Stimulated activated naive B cell treated with anti-CD40 and anti-IgM and Interleukin-4, amounts not matched to agents 10 μg/mL and 1 μg/mL and 100 μg/mL, for 72 hours (primary cell): ENCODE data around the gene LBX1.

Source experiments
- ATAC-seq, 2 donors: fragments of 150-1000 bp; cut with Tn5 transposase; replicated peaks; 2 replicates each; pipeline ENCODE4 v1.10.0; 2021; ENCODE audit warnings: moderate library complexity in 1 of 2
- DNase-seq: peaks from one replicate; pipeline ENCODE4 v3.0.0; 2021
- H3K27ac Mint-ChIP-seq: one replicate; pipeline ENCODE4 v1.8.0; 2022; ENCODE audit warnings: mild to moderate bottlenecking, mixed read lengths
- H3K27me3 Mint-ChIP-seq, 2 donors: one replicate each; pipeline ENCODE4 v1.8.0; 2022; ENCODE audit warnings: mixed read lengths in 2 of 2
- H3K36me3 Mint-ChIP-seq, 2 donors: one replicate each; pipeline ENCODE4 v1.8.0; 2022; ENCODE audit warnings: mixed read lengths in 2 of 2, mild to moderate bottlenecking in 1 of 2
- H3K4me1 Mint-ChIP-seq, 2 donors: one replicate each; pipeline ENCODE4 v1.8.0; 2022; ENCODE audit warnings: mixed read lengths in 2 of 2, mild to moderate bottlenecking in 1 of 2
- H3K4me3 Mint-ChIP-seq, 2 donors: one replicate each; pipeline ENCODE4 v1.8.0; 2022; ENCODE audit warnings: mild to moderate bottlenecking in 2 of 2, mixed read lengths in 2 of 2, moderate library complexity in 1 of 2
- H3K9me3 Mint-ChIP-seq, 2 donors: one replicate each; pipeline ENCODE4 v1.8.0; 2022; ENCODE audit warnings: mixed read lengths in 2 of 2, mild to moderate bottlenecking in 1 of 2

LBX1 gene

DNA sequence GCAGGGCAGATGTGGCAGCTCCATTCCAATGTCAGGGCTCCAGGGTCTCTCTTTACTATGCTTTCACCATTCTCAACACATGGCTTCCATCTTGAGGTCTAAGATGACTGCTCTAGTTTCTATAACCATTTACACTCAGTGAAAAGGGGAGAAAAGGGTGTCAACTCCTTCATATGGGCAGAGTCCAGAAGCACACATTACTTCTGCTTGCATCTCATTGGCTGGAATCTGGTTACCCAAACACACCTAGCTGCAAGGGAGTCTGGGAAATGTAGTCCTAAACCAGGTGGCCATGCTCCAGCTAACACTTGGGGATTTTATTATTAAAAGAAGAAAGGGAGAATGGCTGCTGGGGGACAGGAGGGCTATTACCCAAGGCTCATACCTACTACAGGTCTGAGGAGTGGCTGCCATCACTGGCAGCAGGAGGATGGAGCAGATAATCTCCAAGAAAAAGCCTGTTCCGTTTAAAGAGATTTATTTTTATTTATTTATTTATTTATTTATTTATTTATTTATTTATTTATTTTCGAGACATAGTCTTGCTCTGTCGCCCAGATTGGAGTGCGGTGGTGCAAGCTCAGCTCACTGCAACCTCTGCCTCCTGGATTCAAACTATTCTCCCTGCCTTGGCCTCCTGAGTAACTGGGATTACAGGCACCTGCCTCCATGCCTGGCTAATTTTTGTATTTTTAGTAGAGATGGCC, 29.1 kb upstream of the LBX1 start:
- DNase-seq, result no peak
- Mint-ChIP-seq H3K36me3 (peaks cover 0 to 3% of the 10 kb centered on the region in 2 donors), H3K27me3 (peaks cover 63 to 78% of the 10 kb centered on the region in 2 donors), H3K4me3 (no peak overlapping the region), H3K4me1 (no peaks in the 10 kb centered on the region), H3K9me3 (peaks cover 0 to 3% of the 10 kb centered on the region in 2 donors), H3K27ac (no peak overlapping the region)
- peak; percentile 45 to 64 for ATAC-seq

DNA sequence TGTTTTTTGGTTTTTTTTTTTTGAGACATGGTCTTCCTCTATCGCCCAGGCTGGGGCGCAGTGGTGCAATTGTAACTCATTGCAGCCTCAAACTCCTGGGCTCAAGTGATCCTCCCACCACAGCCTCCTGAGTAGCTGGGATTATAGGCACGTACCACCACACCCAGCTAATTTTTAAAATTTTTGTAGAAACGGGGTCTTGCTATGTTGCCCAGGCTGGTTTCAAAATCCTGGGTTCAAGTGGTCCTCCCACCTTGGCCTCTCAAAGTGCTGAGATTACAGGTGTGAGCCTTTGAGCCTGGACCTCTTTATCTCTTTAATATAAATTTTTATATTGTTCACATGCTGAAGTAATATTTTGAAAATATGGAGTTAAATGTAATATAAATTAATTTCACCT, 28.2 kb upstream of the LBX1 start:
- no peak overlapping the region for H3K27ac Mint-ChIP-seq
- H3K27me3 Mint-ChIP-seq, result peaks cover 59 to 75% of the 10 kb centered on the region in 2 donors
- no peak overlapping the region for H3K4me3 Mint-ChIP-seq
- peaks cover 0 to 3% of the 10 kb centered on the region in 2 donors for H3K36me3 Mint-ChIP-seq
- H3K4me1 Mint-ChIP-seq, result no peaks in the 10 kb centered on the region
- peaks cover 0 to 3% of the 10 kb centered on the region in 2 donors for H3K9me3 Mint-ChIP-seq
- no peak for ATAC-seq
- no peak for DNase-seq

DNA sequence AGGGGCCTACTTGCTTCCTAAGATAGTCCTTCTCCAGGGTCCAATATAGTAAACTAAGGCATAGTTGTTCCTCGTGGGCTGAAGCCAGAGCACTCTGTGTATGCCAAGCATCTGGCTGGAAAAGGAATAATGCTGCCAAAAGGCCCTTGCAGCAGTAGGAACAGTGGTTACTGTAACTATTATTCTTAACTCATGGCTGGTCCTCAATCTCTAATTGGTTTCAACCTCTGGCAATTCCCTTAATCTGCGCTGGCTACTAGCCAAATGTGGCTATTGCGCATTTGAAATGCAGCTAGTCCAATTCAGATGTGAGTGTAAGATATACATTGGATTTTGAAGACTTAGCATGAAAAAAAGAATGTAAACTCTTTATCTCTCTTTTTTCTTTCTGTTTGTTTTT, 27.8 kb upstream of the LBX1 start:
- H3K9me3 Mint-ChIP-seq, result peaks cover 0 to 3% of the 10 kb centered on the region in 2 donors
- ATAC-seq (no peak), DNase-seq (no peak)
- no peak overlapping the region for H3K27ac Mint-ChIP-seq
- H3K4me3 Mint-ChIP-seq, result no peak overlapping the region
- H3K27me3 Mint-ChIP-seq, result peaks cover 55 to 71% of the 10 kb centered on the region in 2 donors
- H3K4me1 Mint-ChIP-seq, result no peaks in the 10 kb centered on the region
- H3K36me3 Mint-ChIP-seq, result peaks cover 0 to 3% of the 10 kb centered on the region in 2 donors

DNA sequence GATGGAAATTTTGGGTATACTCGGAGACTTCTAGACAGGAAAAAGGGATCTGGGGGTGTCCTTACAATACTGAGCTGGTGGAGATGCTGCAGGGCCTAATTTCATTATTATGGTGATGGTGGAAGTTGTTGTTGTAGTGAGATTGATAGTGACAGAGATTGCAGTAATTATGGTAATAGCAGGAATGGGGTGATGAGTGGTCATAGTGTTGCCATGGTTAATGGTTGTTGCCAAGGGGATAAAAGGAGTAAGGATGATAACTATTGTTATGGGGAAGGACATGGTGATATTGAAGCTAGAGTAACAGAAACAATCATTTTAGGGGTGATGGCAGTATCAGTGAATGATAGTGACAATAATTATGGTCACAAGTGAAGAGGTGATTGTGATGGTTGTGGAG, 27.1 kb upstream of the LBX1 start:
- H3K27me3 Mint-ChIP-seq, result peaks cover 48 to 64% of the 10 kb centered on the region in 2 donors
- peaks cover 0 to 3% of the 10 kb centered on the region in 2 donors for H3K9me3 Mint-ChIP-seq
- H3K27ac Mint-ChIP-seq, result no peak overlapping the region
- no peaks in the 10 kb centered on the region for H3K4me1 Mint-ChIP-seq
- no peak for ATAC-seq
- DNase-seq, result no peak
- H3K4me3 Mint-ChIP-seq, result no peak overlapping the region
- H3K36me3 Mint-ChIP-seq, result peaks cover 0 to 3% of the 10 kb centered on the region in 2 donors

DNA sequence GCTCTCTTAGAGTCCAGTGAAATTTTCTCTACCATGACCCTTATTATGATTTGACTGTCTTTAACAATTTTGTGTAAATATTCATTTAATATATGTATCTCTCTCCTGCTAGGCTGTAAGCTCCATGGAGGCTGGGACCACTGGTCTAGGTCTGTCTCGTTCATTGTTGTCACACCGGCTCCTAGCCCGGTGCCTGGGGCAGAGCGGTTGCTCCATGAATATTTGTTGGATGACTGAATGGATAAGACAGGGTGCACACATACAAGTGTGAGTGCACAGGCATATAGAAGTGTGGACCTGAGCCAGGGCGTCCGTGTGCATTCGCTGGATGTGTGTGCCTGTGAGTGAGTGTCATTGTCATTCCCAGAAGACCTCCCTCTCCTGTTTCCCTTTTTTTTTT, 20.9 kb upstream of the LBX1 start:
- DNase-seq (no peak), ATAC-seq (no peak)
- Mint-ChIP-seq H3K27ac (no peak overlapping the region), H3K4me3 (no peak overlapping the region), H3K36me3 (no peaks in the 10 kb centered on the region), H3K27me3 (peaks cover 50 to 63% of the 10 kb centered on the region in 2 donors), H3K4me1 (no peaks in the 10 kb centered on the region), H3K9me3 (no peaks in the 10 kb centered on the region)

DNA sequence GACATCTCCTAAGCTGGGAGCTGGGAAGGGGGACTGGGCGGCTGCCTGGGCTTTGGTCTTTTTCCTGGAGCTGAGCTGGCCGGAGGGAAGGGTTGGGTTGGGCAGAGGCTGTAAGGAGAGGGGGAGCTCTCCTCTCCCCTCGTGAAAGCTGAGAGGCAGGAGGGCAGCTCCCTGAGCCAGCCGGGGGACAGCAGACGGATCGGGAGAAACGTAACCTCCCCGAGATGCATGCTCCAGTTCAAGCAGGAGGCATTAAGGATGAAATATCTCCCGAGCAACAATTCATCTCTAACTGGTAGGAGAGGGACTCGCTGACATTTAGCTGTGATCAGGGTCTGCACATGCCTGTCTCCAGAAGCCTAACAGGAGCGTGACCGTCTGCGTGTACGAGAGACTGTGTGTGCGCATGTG, 19.9 kb upstream of the LBX1 start:
- DNase-seq, result no peak
- no peaks in the 10 kb centered on the region for H3K36me3 Mint-ChIP-seq
- no peak overlapping the region for H3K27ac Mint-ChIP-seq
- no peak overlapping the region for H3K4me3 Mint-ChIP-seq
- no peaks in the 10 kb centered on the region for H3K9me3 Mint-ChIP-seq
- peaks cover 51 to 62% of the 10 kb centered on the region in 2 donors for H3K27me3 Mint-ChIP-seq
- no peak for ATAC-seq
- no peaks in the 10 kb centered on the region for H3K4me1 Mint-ChIP-seq

DNA sequence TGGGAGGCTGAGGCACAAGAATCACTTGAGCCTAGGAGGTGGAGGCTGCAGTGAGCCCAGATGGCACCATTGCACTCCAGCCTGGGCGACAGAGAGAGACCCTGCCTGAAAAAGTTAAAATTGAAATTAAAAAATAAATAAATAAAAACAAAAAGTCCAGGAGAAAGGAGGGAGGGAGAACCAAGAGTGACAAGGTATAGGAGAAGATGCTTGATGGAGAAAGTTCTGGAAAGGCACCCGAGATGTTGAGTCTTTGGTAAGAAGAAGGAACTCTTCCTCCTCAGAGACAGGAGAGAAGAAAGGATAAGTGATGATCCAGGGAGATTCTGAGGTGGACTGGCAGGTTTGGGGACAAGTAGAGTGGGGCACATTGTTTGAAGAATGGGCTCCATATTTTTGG, 17.4 kb upstream of the LBX1 start:
- Mint-ChIP-seq H3K36me3 (no peaks in the 10 kb centered on the region), H3K4me3 (no peak overlapping the region), H3K27me3 (peaks cover 55 to 61% of the 10 kb centered on the region in 2 donors), H3K9me3 (no peaks in the 10 kb centered on the region), H3K27ac (no peak overlapping the region), H3K4me1 (no peaks in the 10 kb centered on the region)
- DNase-seq (no peak), ATAC-seq (no peak)

DNA sequence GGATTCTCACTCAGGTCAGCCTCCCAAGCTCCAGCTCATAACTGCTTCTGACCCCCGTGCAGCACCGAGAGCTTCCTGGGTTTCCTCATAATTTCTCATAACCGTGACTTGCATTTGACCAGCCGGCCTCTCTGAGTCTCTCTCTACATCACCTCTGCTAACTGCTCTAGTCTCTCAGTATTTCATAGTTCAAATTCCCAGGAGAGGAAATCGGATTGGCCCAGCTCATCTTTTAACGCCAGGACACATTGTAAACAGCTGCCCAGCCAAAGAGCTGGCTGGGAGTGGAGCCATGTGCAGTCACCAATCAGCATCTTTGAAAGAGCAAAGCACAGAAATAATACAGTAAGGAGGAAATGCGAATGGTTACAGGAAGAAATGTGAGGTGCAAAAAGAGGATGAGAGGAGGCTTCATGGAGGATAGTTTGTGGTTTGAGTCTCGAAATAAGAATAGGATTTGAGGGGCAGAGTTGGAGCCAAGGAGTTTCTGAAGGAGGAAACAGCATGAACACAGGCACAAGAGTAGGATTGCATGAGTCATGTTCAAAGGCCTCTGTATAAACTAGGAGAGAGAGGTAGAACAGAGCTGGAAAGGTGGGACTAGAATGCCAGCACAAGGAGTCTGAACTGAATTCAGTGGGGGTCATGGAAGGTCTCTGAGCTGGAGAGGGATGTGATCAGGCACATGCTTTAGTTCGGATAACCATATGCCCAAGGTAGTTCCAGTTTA, 15.2 kb upstream of the LBX1 start:
- no peaks in the 10 kb centered on the region for H3K9me3 Mint-ChIP-seq
- H3K36me3 Mint-ChIP-seq, result no peaks in the 10 kb centered on the region
- H3K4me3 Mint-ChIP-seq, result no peak overlapping the region
- no peaks in the 10 kb centered on the region for H3K4me1 Mint-ChIP-seq
- H3K27me3 Mint-ChIP-seq, result peaks cover 67 to 70% of the 10 kb centered on the region in 2 donors
- no peak overlapping the region for H3K27ac Mint-ChIP-seq
- ATAC-seq (no peak), DNase-seq (no peak)

DNA sequence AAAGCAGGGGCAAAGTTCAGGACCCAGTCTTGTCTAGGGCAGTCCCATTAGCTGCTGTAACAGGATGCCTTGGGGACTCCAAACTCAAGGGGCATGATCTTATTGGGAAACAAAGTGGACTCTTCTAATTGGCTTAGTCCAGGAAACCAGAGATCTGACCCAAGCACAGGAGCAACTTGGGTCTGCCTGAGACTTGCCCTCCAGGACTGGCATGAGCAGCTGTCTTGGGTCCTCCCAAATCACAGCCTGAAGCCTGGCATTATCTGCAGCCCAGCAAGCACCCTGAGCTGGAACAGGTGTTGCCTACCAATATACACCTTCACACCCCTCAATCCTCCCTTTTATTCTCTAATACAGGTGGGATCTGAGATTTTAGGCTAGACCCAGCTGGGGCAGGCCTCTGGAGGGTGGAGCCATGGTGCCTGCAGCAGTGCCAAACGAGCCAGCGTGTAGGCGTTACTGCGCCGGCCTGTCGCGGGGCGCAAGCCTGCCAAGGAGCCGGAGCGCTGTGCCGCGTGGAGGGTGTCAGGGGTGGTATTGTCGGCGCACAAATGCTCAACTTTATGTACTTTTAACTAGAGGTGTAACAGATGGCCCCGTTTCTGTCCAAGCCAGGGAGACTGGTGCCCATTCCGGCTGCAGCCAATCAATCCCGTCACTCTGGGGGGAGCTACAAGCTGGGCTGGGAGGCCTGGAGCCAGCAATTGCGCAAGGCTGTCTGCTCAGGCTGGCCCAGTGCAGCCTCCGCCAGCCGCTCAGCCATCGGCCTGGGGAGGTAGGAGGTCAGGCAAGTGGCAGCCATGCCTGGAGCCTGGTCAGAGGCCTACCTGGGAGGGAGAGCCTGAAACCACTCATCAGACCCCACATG, 12.8 kb upstream of the LBX1 start:
- DNase-seq, result no peak
- Mint-ChIP-seq H3K36me3 (peaks cover 4% of the 10 kb centered on the region in 2 donors), H3K9me3 (no peaks in the 10 kb centered on the region), H3K4me3 (no peak overlapping the region), H3K27ac (no peak overlapping the region), H3K4me1 (peaks cover 6 to 12% of the 10 kb centered on the region in 2 donors), H3K27me3 (peaks cover 79% of the 10 kb centered on the region in 2 donors)
- ATAC-seq, result no peak

DNA sequence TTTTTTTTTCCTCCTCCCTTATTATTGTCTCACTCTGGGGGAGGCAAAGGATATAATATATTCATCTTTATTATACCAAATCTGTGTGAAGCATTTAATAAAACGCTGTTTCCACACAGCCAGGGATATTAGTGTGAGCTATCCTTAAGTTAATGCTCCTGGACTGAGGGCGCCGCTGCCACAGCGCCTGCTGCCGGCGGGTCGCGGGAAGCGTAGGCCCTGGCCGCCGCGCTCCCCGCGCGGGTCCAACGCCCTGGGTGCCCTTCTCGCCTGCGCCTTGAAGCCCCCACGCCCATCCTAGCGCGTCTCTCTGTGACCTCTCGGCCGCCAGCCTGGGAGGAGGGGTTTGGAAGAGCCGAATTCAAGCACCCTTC, 9.5 kb upstream of the LBX1 start:
- Mint-ChIP-seq H3K4me1 (peaks cover 16 to 30% of the 10 kb centered on the region in 2 donors), H3K9me3 (no peaks in the 10 kb centered on the region), H3K4me3 (no peak overlapping the region), H3K27ac (no peak overlapping the region), H3K27me3 (peaks cover 78 to 81% of the 10 kb centered on the region in 2 donors), H3K36me3 (peaks cover 6 to 7% of the 10 kb centered on the region in 2 donors)
- ATAC-seq (peak in 1 of 2 donors; percentile 51), DNase-seq (no peak)

DNA sequence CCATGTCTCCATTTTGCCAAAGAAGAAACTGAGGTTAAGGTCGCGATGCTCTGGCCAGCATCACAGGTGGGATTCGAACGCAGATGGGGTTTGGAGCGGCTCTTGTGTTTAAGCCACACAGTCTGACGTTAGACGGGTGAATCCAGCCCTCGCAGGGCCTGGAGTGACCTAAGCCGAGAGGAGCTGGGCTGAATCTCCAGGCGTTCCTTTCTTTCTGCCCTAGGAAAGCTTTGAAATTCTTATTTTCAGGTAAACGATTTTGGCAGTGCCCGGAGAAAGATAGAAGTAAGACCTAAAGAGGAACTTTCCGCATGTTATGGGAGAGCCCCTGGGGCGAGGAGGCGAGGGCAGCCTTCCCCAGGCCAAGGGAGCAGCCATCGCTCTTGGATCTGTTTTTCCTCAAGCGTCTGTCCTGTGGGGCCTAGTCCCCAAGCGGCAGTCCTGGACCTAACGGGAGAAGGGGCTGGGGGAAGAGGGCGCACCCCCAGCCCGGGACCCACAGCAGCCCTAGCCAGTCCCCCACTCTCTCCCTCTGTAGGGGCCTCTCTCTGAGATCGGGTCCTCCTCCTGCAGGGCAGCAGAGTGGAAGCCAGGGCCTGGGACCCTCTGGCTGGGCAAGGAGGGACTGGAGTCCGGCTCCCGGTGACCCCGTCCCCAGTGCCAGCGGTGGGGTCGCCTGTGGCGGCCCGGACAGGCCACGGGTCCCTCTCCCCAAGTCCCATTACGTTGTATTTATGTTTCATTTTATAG, 8.9 kb upstream of the LBX1 start:
- no peak overlapping the region for H3K27ac Mint-ChIP-seq
- ATAC-seq, result no peak
- peaks cover 78 to 81% of the 10 kb centered on the region in 2 donors for H3K27me3 Mint-ChIP-seq
- peak overlapping the region in 1 of 2 donors; percentile 12 for H3K4me3 Mint-ChIP-seq
- H3K9me3 Mint-ChIP-seq, result no peaks in the 10 kb centered on the region
- H3K36me3 Mint-ChIP-seq, result peaks cover 6 to 7% of the 10 kb centered on the region in 2 donors
- peaks cover 16 to 30% of the 10 kb centered on the region in 2 donors for H3K4me1 Mint-ChIP-seq
- DNase-seq, result no peak

DNA sequence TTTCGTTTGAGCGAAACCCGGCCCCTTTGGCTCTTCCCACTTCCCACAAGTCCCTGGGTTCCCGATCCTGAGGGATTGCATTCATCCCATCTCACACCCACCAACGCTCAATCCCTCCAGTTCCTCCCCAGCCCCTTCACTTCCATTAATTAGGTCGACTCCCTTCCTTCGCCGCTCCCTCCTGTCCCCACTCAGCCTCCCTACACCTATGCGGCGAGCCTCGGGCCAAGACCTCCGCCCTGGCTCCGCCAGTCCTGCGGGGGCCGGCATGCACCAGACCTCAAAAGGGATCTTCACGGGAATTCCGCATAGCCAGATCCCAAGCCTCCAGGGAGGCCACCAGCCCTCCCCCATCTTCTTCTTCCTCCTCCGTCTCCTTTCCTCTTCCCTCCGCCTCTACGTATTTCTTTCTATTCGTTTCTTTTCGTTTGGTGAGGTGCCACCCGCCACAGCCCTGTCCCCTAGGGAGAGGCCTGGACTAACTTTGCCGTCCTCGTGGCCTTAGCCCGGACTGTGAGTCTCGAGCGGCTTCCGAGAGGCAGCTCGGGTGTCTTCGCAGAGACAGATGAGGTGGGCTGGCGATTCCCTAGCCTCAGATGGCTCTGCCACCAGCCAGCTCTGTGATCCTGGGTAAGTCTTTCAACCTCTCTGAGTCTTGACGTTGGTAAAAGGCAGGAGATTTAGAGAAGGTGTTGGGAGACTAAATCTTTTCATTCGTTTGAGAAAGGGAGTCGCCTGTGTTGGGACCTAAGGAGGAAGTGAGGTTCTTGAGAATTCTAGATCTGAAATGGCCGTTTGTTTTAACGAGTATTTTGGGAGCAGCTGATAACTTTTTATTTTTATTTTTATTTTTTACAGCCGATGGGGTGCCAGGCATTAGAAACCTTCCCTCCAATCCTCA, 8.1 kb upstream of the LBX1 start:
- DNase-seq, result no peak
- no peaks in the 10 kb centered on the region for H3K9me3 Mint-ChIP-seq
- ATAC-seq, result peak in 1 of 2 donors; percentile 36
- H3K27ac Mint-ChIP-seq, result peak overlapping the region; percentile 83
- peaks cover 16 to 30% of the 10 kb centered on the region in 2 donors for H3K4me1 Mint-ChIP-seq
- H3K36me3 Mint-ChIP-seq, result peaks cover 6 to 7% of the 10 kb centered on the region in 2 donors
- peak overlapping the region; percentile 74 to 79 for H3K4me3 Mint-ChIP-seq
- peaks cover 79 to 84% of the 10 kb centered on the region in 2 donors for H3K27me3 Mint-ChIP-seq
